WI38 (cell line): Measurements from ENCODE around the gene SLC2A2.

Experiments used
- H3K4me3 ChIP-seq: 2 replicates; pipeline ENCODE4 v1.5.1; 2011; ENCODE audit warnings: low read depth, mild to moderate bottlenecking, control low read depth, low read length
- TF ChIP-seq, protein P1 (sequence below): IDR thresholded peaks from 2 replicates; pipeline ENCODE4 v1.5.1; 2012; ENCODE audit warnings: low read depth, mild to moderate bottlenecking, control low read depth, low read length

SLC2A2 gene

DNA sequence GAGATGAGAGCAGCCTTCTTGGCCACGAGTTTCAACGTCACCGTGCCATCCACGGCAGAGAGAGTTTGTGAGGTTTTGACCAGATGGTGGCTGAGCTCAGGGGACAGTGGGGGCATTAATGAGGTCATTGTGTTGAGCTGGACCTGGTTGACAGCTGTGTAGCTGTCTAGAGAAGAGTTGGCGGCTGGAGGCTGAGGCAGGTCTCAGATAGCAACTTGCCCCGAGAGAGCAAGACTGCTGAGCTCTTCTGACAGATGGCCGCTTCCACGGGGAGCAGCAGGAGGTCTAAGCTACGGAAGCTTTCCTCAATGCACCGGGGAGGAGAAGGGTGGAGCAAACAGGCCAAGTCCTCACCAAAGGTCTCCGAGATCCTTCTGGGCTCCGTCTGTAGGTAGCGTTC lies 73.3 kb downstream of the SLC2A2 start:
- H3K4me3 ChIP-seq, result no peak overlapping the region

DNA sequence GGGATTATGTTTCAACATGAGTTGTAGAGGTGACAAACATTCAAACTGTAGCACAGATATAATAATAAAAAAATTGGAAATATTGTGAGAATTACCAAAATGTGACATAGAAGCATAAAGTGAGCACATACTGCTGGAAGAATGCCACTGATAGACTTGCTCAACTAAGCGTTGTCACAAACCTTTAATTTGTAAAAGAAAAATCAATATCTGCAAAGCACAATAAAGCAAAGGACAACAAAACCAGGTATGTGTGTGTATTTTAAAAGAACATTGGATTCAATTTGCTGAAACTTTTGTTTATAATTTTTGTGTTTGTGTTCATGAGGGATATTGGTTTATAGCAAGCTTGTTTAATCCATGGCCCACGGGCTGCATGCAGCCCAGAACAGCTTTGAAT lies 77.3 kb downstream of the SLC2A2 start:
- TF ChIP-seq, protein P1, sequence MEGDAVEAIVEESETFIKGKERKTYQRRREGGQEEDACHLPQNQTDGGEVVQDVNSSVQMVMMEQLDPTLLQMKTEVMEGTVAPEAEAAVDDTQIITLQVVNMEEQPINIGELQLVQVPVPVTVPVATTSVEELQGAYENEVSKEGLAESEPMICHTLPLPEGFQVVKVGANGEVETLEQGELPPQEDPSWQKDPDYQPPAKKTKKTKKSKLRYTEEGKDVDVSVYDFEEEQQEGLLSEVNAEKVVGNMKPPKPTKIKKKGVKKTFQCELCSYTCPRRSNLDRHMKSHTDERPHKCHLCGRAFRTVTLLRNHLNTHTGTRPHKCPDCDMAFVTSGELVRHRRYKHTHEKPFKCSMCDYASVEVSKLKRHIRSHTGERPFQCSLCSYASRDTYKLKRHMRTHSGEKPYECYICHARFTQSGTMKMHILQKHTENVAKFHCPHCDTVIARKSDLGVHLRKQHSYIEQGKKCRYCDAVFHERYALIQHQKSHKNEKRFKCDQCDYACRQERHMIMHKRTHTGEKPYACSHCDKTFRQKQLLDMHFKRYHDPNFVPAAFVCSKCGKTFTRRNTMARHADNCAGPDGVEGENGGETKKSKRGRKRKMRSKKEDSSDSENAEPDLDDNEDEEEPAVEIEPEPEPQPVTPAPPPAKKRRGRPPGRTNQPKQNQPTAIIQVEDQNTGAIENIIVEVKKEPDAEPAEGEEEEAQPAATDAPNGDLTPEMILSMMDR, result no peak
- no peak overlapping the region for H3K4me3 ChIP-seq

More for the DNA sequence above, 73.3 kb downstream of the SLC2A2 start:
- TF ChIP-seq, protein P1, result no peak

DNA sequence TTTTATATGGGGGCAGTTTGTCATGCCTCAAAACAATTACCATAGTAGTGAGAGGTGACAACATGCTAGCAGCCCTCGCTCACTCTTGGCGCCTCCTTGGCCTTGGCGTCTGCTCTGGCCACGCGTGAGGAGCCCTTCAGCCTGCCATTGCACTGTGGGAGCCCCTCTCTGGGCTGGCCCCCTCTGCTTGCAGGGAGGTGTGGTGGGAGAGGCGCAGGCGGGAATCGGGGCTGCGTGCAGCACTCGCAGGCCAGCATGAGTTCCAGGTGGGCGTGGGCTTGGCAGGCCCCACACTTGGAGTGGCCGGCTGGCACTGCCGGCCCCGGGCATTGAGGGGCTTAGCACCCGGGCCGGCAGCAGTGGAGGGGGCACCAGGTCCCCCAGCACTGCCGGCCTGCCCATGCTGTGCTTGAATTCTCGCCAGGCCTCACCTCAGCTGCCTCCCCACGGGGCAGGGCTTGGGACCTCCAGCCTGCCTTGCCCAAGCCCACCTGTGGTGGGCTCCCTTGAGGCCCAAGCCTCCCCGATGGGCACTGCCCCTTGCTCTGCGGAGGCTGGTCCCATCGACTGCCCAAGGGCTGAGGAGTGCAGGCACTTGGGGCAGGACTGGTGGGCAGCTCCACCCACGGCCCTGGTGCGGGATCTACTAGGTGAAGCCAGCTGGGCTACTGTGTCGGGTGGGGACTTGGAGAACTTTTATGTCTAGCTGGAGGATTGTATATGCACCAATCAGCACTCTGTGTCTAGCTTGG lies 79.3 kb downstream of the SLC2A2 start:
- no peak overlapping the region for H3K4me3 ChIP-seq
- TF ChIP-seq, protein P1, result no peak
